GM23338 (cell line): ENCODE measurements around the gene COX7A1. TPM values are rescaled to one million over a fixed set of nuclear protein-coding genes. Genes with fewer than 3 reads are reported as not detected.

Experiments
- polyA plus RNA-seq: library from polyadenylated mRNA; unstranded; fragments of >200 nt; fragmentation: Nextera tagmentation; extraction: Ambion mirVana; gene quantifications from 2 replicates; pipeline ENCODE4 v1.2.1, GENCODE V29; 2016
- total RNA-seq: library from RNA; depleted of rRNA; stranded (reverse); fragments of >200 nt; shearing (Covaris generic); gene quantifications from 2 replicates; pipeline ENCODE4 v1.2.3, GENCODE V29; 2014; rRNA removed

The COX7A1 gene
- total and polyA plus RNA-seq, 2 experiments from 2014 or later = 0.52 to 5.5 TPM

Other genes with a start within 250 kb of the COX7A1 start
- gene HCST, start 249.9 kb downstream of the COX7A1 start, total RNA-seq = not detected in 2 replicates
- gene HCST, start 249.9 kb downstream of the COX7A1 start, polyA plus RNA-seq = 2.1 and 6.7 TPM in 2 replicates
- not detected in 2 replicates for gene TYROBP, start 244.2 kb downstream of the COX7A1 start, total RNA-seq
- gene TYROBP, start 244.2 kb downstream of the COX7A1 start, polyA plus RNA-seq = 0.99 TPM in 1 of 2 replicates, not detected in the other
- gene LRFN3, start 216.1 kb downstream of the COX7A1 start, total RNA-seq = 15.1 and 18.2 TPM in 2 replicates
- gene LRFN3, start 216.1 kb downstream of the COX7A1 start, polyA plus RNA-seq = 5.8 and 6.0 TPM in 2 replicates
- 45.8 and 55.9 TPM in 2 replicates for gene SDHAF1, start 157.3 kb downstream of the COX7A1 start, total RNA-seq
- gene SDHAF1, start 157.3 kb downstream of the COX7A1 start, polyA plus RNA-seq = 19.9 TPM in 2 replicates
- gene SYNE4, start 143.6 kb downstream of the COX7A1 start, total RNA-seq = 24.1 and 26.1 TPM in 2 replicates
- gene SYNE4, start 143.6 kb downstream of the COX7A1 start, polyA plus RNA-seq = 47.3 and 49.8 TPM in 2 replicates
- 28.5 and 33.6 TPM in 2 replicates for gene ALKBH6, start 138.2 kb downstream of the COX7A1 start, total RNA-seq
- 51.4 and 54.6 TPM in 2 replicates for gene ALKBH6, start 138.2 kb downstream of the COX7A1 start, polyA plus RNA-seq
- gene CLIP3, start 119.6 kb downstream of the COX7A1 start, total RNA-seq = 12.4 and 19.1 TPM in 2 replicates
- gene CLIP3, start 119.6 kb downstream of the COX7A1 start, polyA plus RNA-seq = 15.1 and 15.2 TPM in 2 replicates
- 10.3 and 12.7 TPM in 2 replicates for gene THAP8, start 98.2 kb downstream of the COX7A1 start, total RNA-seq
- gene THAP8, start 98.2 kb downstream of the COX7A1 start, polyA plus RNA-seq = 12.2 and 13.7 TPM in 2 replicates
- 41.0 and 45.4 TPM in 2 replicates for gene WDR62, start 97.5 kb downstream of the COX7A1 start, total RNA-seq
- gene WDR62, start 97.5 kb downstream of the COX7A1 start, polyA plus RNA-seq = 13.3 and 14.1 TPM in 2 replicates
- gene OVOL3, start 41.3 kb downstream of the COX7A1 start, total RNA-seq = not detected in 2 replicates
- not detected in 2 replicates for gene OVOL3, start 41.3 kb downstream of the COX7A1 start, polyA plus RNA-seq
- 94.0 and 110 TPM in 2 replicates for gene POLR2I, start 37.6 kb downstream of the COX7A1 start, total RNA-seq
- gene POLR2I, start 37.6 kb downstream of the COX7A1 start, polyA plus RNA-seq = 413 and 427 TPM in 2 replicates
- 254 and 275 TPM in 2 replicates for gene TBCB, start 37.0 kb downstream of the COX7A1 start, total RNA-seq
- gene TBCB, start 37.0 kb downstream of the COX7A1 start, polyA plus RNA-seq = 277 and 290 TPM in 2 replicates
- 112 and 123 TPM in 2 replicates for gene CAPNS1, start 12.4 kb downstream of the COX7A1 start, total RNA-seq
- 227 and 230 TPM in 2 replicates for gene CAPNS1, start 12.4 kb downstream of the COX7A1 start, polyA plus RNA-seq
- 2.4 TPM in 2 replicates for gene ZNF565, start 62.2 kb upstream of the COX7A1 start, total RNA-seq
- gene ZNF565, start 62.2 kb upstream of the COX7A1 start, polyA plus RNA-seq = 1.9 and 3.2 TPM in 2 replicates
- 227 and 249 TPM in 2 replicates for gene ZNF146, start 62.7 kb upstream of the COX7A1 start, total RNA-seq
- 111 and 143 TPM in 2 replicates for gene ZNF146, start 62.7 kb upstream of the COX7A1 start, polyA plus RNA-seq
- gene ZFP14, start 226.8 kb upstream of the COX7A1 start, total RNA-seq = 9.5 and 10.4 TPM in 2 replicates
- gene ZFP14, start 226.8 kb upstream of the COX7A1 start, polyA plus RNA-seq = 8.6 and 9.0 TPM in 2 replicates